H1 (cell line): ENCODE data around the gene KCNQ1. TPM values are rescaled to one million over a fixed set of nuclear protein-coding genes. Genes with fewer than 3 reads are reported as not detected.
A peak's percentile ranks its signal among the peaks of the same experiment; 100 is the strongest.

Experiments
- CTCF ChIA-PET: fragments of 300-600 bp; sonication (Branson Sonifier 250); formaldehyde crosslinking; loops from one replicate; lab custom pipeline; 2021; ENCODE audit not compliant: partially characterized antibody; lab: Charles Lee
- POLR2A ChIA-PET: fragments of 300-600 bp; sonication (Branson Sonifier 250); formaldehyde crosslinking; loops from one replicate; lab custom pipeline; 2021; ENCODE audit warnings: inconsistent platforms; ENCODE audit not compliant: partially characterized antibody; lab: Charles Lee
- DNase-seq, 2 experiments: peaks; one replicate each; pipeline versions ENCODE4 v3.0.0 to v3.0.0-alpha.2; 2010 to 2022; ENCODE audit warnings: low spot score in 2 of 2, low read depth in 1 of 2, mixed read lengths in 1 of 2
- FAIRE-seq: peaks from 2 replicates; lab custom pipeline; 2011; peaks lifted over from hg19 to GRCh38; lab: Jason Lieb, UNC
- H2AFZ ChIP-seq: 2 replicates; pipeline ENCODE4 v1.8.1; 2012; ENCODE audit warnings: low read length, inconsistent platforms
- H2AK5ac ChIP-seq: 2 replicates; pipeline ENCODE4 v1.6.1; 2013; ENCODE audit warnings: low read depth, low read length
- H2BK120ac ChIP-seq: replicated peaks from 2 replicates; pipeline ENCODE3; 2013; ENCODE audit warnings: low read depth, low read length, inconsistent platforms
- H2BK12ac ChIP-seq: 2 replicates; pipeline ENCODE4 v1.6.1; 2013; ENCODE audit warnings: low read depth, low read length
- H2BK15ac ChIP-seq: 2 replicates; pipeline ENCODE4 v1.6.1; 2013; ENCODE audit warnings: low read length
- H2BK20ac ChIP-seq: 2 replicates; pipeline ENCODE4 v1.6.1; 2013; ENCODE audit warnings: low read length
- H2BK5ac ChIP-seq: 2 replicates; pipeline ENCODE4 v1.6.1; 2013; ENCODE audit warnings: low read depth, low read length
- H3K14ac ChIP-seq: 2 replicates; pipeline ENCODE4 v1.6.1; 2013; ENCODE audit warnings: inconsistent platforms; ENCODE audit not compliant: insufficient read length
- H3K18ac ChIP-seq: 2 replicates; pipeline ENCODE4 v1.6.1; 2013; ENCODE audit warnings: low read length; ENCODE audit errors: extremely low read depth
- H3K23ac ChIP-seq: 2 replicates; pipeline ENCODE4 v1.6.1; 2013; ENCODE audit warnings: inconsistent platforms; ENCODE audit not compliant: insufficient read length
- H3K23me2 ChIP-seq: 2 replicates; pipeline ENCODE4 v1.6.1; 2013; ENCODE audit warnings: low read depth, low read length
- H3K27ac ChIP-seq: 2 replicates; pipeline ENCODE4 v1.6.1; 2011; ENCODE audit warnings: low read depth, low read length, inconsistent platforms
- H3K27me3 ChIP-seq, 4 experiments: replicated peaks in 1 of 4; 1 replicate in 1 of 4; 2 replicates in 3 of 4; pipeline versions ENCODE4 v1.6.1 to v1.8.1; 2011 to 2013; ENCODE audit warnings: low read length in 3 of 4, mild to moderate bottlenecking in 3 of 4, inconsistent platforms in 2 of 4, mixed read lengths in 2 of 4, moderate library complexity in 1 of 4; ENCODE audit not compliant: control insufficient read depth in 3 of 4, insufficient read depth in 3 of 4; ENCODE audit errors: extremely low read depth in 1 of 4
- H3K36me3 ChIP-seq, 4 experiments: 2 replicates each; pipeline versions ENCODE4 v1.6.1 to v1.8.1; 2011 to 2013; ENCODE audit warnings: mild to moderate bottlenecking in 4 of 4, low read length in 3 of 4, moderate library complexity in 2 of 4, control low read depth in 1 of 4, inconsistent platforms in 1 of 4; ENCODE audit not compliant: insufficient read depth in 4 of 4, control insufficient read depth in 2 of 4
- H3K4ac ChIP-seq: replicated peaks from 2 replicates; pipeline ENCODE3; 2013; ENCODE audit warnings: low read length, low read depth, mixed read lengths, inconsistent platforms; ENCODE audit not compliant: insufficient read length
- H3K4me1 ChIP-seq, 4 experiments: replicated peaks in 1 of 4; 1 replicate in 1 of 4; 2 replicates in 3 of 4; pipeline versions ENCODE4 v1.6.1 to v1.8.1; 2011 to 2013; ENCODE audit warnings: low read length in 3 of 4, inconsistent platforms in 2 of 4, mixed read lengths in 1 of 4; ENCODE audit not compliant: insufficient read depth in 4 of 4, control insufficient read depth in 3 of 4
- H3K4me2 ChIP-seq, 2 experiments: 2 replicates each; pipeline versions ENCODE4 v1.6.1 to v1.8.1; 2011 to 2013; ENCODE audit warnings: low read depth in 2 of 2, low read length in 2 of 2, control low read depth in 1 of 2, inconsistent platforms in 1 of 2, mild to moderate bottlenecking in 1 of 2; ENCODE audit not compliant: insufficient read depth in 1 of 2
- H3K4me3 ChIP-seq, 4 experiments: fragments of 200-600, 300-600 bp in 1 of 4; sonication (generic), shearing (Covaris generic), sonication (Bioruptor Twin) in 1 of 4; 2 replicates each; pipeline versions ENCODE4 v1.5.1 to v1.8.1; 2011 to 2016; ENCODE audit warnings: low read length in 4 of 4, low read depth in 3 of 4, control low read depth in 2 of 4, inconsistent platforms in 2 of 4, mild to moderate bottlenecking in 2 of 4, mixed read lengths in 1 of 4, moderate library complexity in 1 of 4; ENCODE audit not compliant: insufficient read depth in 2 of 4; ENCODE audit errors: extremely low read depth in 1 of 4
- H3K56ac ChIP-seq: replicated peaks from 2 replicates; pipeline ENCODE3; 2013; ENCODE audit warnings: low read depth, mild to moderate bottlenecking, mixed read lengths, low read length, inconsistent platforms; ENCODE audit not compliant: insufficient read length
- H3K79me1 ChIP-seq: 2 replicates; pipeline ENCODE4 v1.6.1; 2013; ENCODE audit warnings: low read depth, low read length, control low read depth
- H3K79me2 ChIP-seq, 2 experiments: 2 replicates each; pipeline versions ENCODE4 v1.6.1 to v1.8.1; 2012 to 2013; ENCODE audit warnings: low read length in 2 of 2, mild to moderate bottlenecking in 2 of 2, inconsistent platforms in 1 of 2; ENCODE audit not compliant: insufficient read depth in 2 of 2, control insufficient read depth in 1 of 2
- H3K9ac ChIP-seq, 4 experiments: replicated peaks in 1 of 4; 1 replicate in 1 of 4; 2 replicates in 3 of 4; pipeline versions ENCODE4 v1.6.1 to v1.8.1; 2011 to 2013; ENCODE audit warnings: low read depth in 3 of 4, low read length in 3 of 4, control low read depth in 2 of 4, mild to moderate bottlenecking in 2 of 4, moderate library complexity in 2 of 4, inconsistent platforms in 1 of 4; ENCODE audit errors: extremely low read depth in 1 of 4
- H3K9me3 ChIP-seq, 2 experiments: 2 replicates each; pipeline versions ENCODE4 v1.6.1 to v1.8.1; 2012 to 2013; ENCODE audit warnings: mild to moderate bottlenecking in 2 of 2, moderate library complexity in 2 of 2, control low read depth in 1 of 2, inconsistent platforms in 1 of 2, low read depth in 1 of 2, low read length in 1 of 2, mixed read lengths in 1 of 2; ENCODE audit not compliant: insufficient read depth in 2 of 2
- H4K20me1 ChIP-seq, 2 experiments: replicated peaks in 1 of 2; 2 replicates each; pipeline versions ENCODE3 to v1.8.1; 2011 to 2013; ENCODE audit warnings: inconsistent platforms in 2 of 2, low read length in 2 of 2, mild to moderate bottlenecking in 1 of 2; ENCODE audit not compliant: insufficient read depth in 2 of 2, control insufficient read depth in 1 of 2
- H4K5ac ChIP-seq: 2 replicates; pipeline ENCODE4 v1.6.1; 2013; ENCODE audit warnings: low read length, low read depth, mixed read lengths, inconsistent platforms; ENCODE audit not compliant: insufficient read length
- H4K8ac ChIP-seq: 2 replicates; pipeline ENCODE4 v1.8.0; 2013; ENCODE audit warnings: mild to moderate bottlenecking, moderate library complexity, low read length, inconsistent platforms; ENCODE audit not compliant: insufficient read depth; ENCODE audit errors: extremely low read depth
- H4K91ac ChIP-seq: replicated peaks from 2 replicates; pipeline ENCODE3; 2013; ENCODE audit warnings: low read length, mixed read lengths, inconsistent platforms; ENCODE audit not compliant: insufficient read length
- ASH2L ChIP-seq: fragments of 200-600, 300-600 bp; sonication (generic); IDR thresholded peaks from one replicate; pipeline ENCODE4 v1.7.1; 2017; ENCODE audit warnings: low read length
- E2F6 ChIP-seq: IDR thresholded peaks from 2 replicates; pipeline ENCODE4 v1.6.1; 2012; ENCODE audit warnings: inconsistent platforms
- FOSL1 ChIP-seq: IDR thresholded peaks from 2 replicates; pipeline ENCODE4 v1.6.1; 2011; ENCODE audit warnings: mild to moderate bottlenecking, low read depth, low read length, moderate library complexity; ENCODE audit not compliant: insufficient read depth
- GABPA ChIP-seq: IDR thresholded peaks from 2 replicates; pipeline ENCODE4 v1.6.1; 2011; ENCODE audit warnings: mild to moderate bottlenecking, low read length, moderate library complexity, borderline replicate concordance; ENCODE audit not compliant: insufficient read depth
- HDAC6 ChIP-seq: IDR thresholded peaks from one replicate; pipeline ENCODE4 v1.7.1; 2012; ENCODE audit warnings: low read depth, mild to moderate bottlenecking, inconsistent platforms, low read length, moderate library complexity
- NANOG ChIP-seq: IDR thresholded peaks from 2 replicates; pipeline ENCODE4 v1.6.1; 2011; ENCODE audit warnings: low read length, low read depth, mild to moderate bottlenecking, inconsistent platforms; ENCODE audit not compliant: insufficient read depth, poor library complexity, severe bottlenecking
- RFX5 ChIP-seq: IDR thresholded peaks from 2 replicates; pipeline ENCODE4 v1.6.1; 2011; ENCODE audit warnings: low read depth, low read length, improper control_type of control experiment, borderline replicate concordance
- RNF2 ChIP-seq: fragments of 200-900, 300-1000 bp; sonication (generic); IDR thresholded peaks from 2 replicates; pipeline ENCODE4 v1.7.1; 2016; ENCODE audit warnings: borderline replicate concordance, low read depth, mild to moderate bottlenecking, antibody characterized with exemption, low read length; ENCODE audit not compliant: poor library complexity, severe bottlenecking; ENCODE audit errors: missing control alignments
- SAP30 ChIP-seq: fragments of 300-600 bp; sonication (generic); IDR thresholded peaks from 2 replicates; pipeline ENCODE4 v1.7.1; 2012; ENCODE audit warnings: low read length, moderate library complexity, mild to moderate bottlenecking, inconsistent platforms; ENCODE audit not compliant: insufficient read depth, insufficient replicate concordance
- SIN3A ChIP-seq, 2 experiments: IDR thresholded peaks in 1 of 2; conservative IDR thresholded peaks in 1 of 2; 2 replicates each; pipeline ENCODE4 v1.6.1; 2011 to 2012; ENCODE audit warnings: low read length in 2 of 2, improper control_type of control experiment in 1 of 2, low read depth in 1 of 2, mild to moderate bottlenecking in 1 of 2
- SUZ12 ChIP-seq: fragments of 200-600 bp; sonication (generic); IDR thresholded peaks from 2 replicates; pipeline ENCODE4 v1.6.1; 2012; ENCODE audit warnings: mild to moderate bottlenecking, inconsistent platforms, low read length, moderate library complexity, mixed read lengths
- TBP ChIP-seq: IDR thresholded peaks from 2 replicates; pipeline ENCODE4 v1.6.1; 2011; ENCODE audit warnings: low read depth, low read length, improper control_type of control experiment
- WGBS, 2 experiments: shearing (Covaris generic) in 1 of 2; methylation state at CpG; one replicate each; pipeline versions ENCODE4 v1.1.6 to v1.1.7; 2013 to 2015; ENCODE audit warnings: low lambda C conversion rate in 2 of 2, mixed read lengths in 2 of 2, inconsistent platforms in 1 of 2, low coverage in 1 of 2, missing lambda C conversion rate in 1 of 2; ENCODE audit not compliant: insufficient replicate concordance in 2 of 2, insufficient coverage in 1 of 2, insufficient read length in 1 of 2; ENCODE audit errors: extremely low coverage in 1 of 2, missing lambda C conversion rate in 1 of 2; 5-methylcytosine and 5-hydroxymethylcytosine counted together
- polyA plus RNA-seq, 7 experiments: library from polyadenylated mRNA; depleted of rRNA in 3 of 7; stranded (reverse) in 5 of 7; unstranded in 2 of 7; fragments of >200 nt in 5 of 7; fragments of 200-250 nt in 2 of 7; gene quantifications; 1 replicate in 5 of 7; 2 replicates in 1 of 7; 4 replicates in 1 of 7; pipeline versions ENCODE4 v1.2.1 to v1.2.3, GENCODE V29; 2011 to 2013; ENCODE audit warnings: missing spikeins in 2 of 7, mixed read lengths in 2 of 7
- total RNA-seq: library from RNA; stranded (reverse); fragmentation: NEBNext Ultra II Directional; extraction: Animal tissue kit (Norgen Biotek cat#: 25700); gene quantifications from 2 replicates; pipeline ENCODE4 v1.2.1, GENCODE V29; 2021

The KCNQ1 gene
- total and polyA plus RNA-seq, 2 of the 8 experiments (the other 6 are each of a cell fraction or from before 2014, with no cell fraction given) = 1.9 to 2.0 TPM

GRCh38 chr11:2668876-2669275 is 224.1 kb downstream of the KCNQ1 start:
- peaks cover 0 to 4% (median 0%) of the 10 kb centered on the region in 4 experiments; a peak in 1 of 8 replicates for H3K36me3 ChIP-seq
- no peak overlapping the region for H2BK5ac ChIP-seq
- no peak overlapping the region for H3K9ac ChIP-seq
- no peak overlapping the region for H3K18ac ChIP-seq
- peaks cover 8 to 25% of the 10 kb centered on the region in 2 experiments for H4K20me1 ChIP-seq
- H2AK5ac ChIP-seq = no peak overlapping the region
- no peak overlapping the region for H3K56ac ChIP-seq
- H3K27ac ChIP-seq = no peak overlapping the region
- H3K79me2 ChIP-seq = no peaks in the 10 kb centered on the region; a peak in 2 of 4 replicates
- H3K4me3 ChIP-seq = no peak overlapping the region
- H2AFZ ChIP-seq = no peak overlapping the region
- no peak overlapping the region for H4K5ac ChIP-seq
- DNase-seq (peak in 1 of 2 experiments; percentile 20), FAIRE-seq (no peak)
- H4K91ac ChIP-seq = no peak overlapping the region
- no peaks in the 10 kb centered on the region for H3K23me2 ChIP-seq
- ChIA-PET POLR2A (interaction anchor here (0.9 to 1.5 kb wide), 4 partner anchors 15 to 39 kb away, joined by 3 read pairs; no protein-coding TSS in a partner anchor), CTCF (interaction anchor here (1.0 to 1.7 kb wide), 4 partner anchors 8 to 24 kb away, joined by 3 to 4 read pairs (median 4); no protein-coding TSS in a partner anchor)
- no peak overlapping the region for H3K4me2 ChIP-seq
- no peak overlapping the region for H3K23ac ChIP-seq
- 93% methylated on average over 5 of the region's 5 CpGs; no CpG with 5 or more reads in 1 of the 2 experiments for WGBS, 2 experiments
- no peak overlapping the region for H2BK20ac ChIP-seq
- no peak overlapping the region for H3K14ac ChIP-seq
- H2BK120ac ChIP-seq = no peak overlapping the region
- no peak overlapping the region for H3K4ac ChIP-seq
- no peak overlapping the region for H2BK15ac ChIP-seq
- H3K79me1 ChIP-seq = no peaks in the 10 kb centered on the region
- H4K8ac ChIP-seq = no peak overlapping the region
- H3K9me3 ChIP-seq = peaks cover 0 to 6% of the 10 kb centered on the region in 2 experiments; a peak in 1 of 4 replicates
- no peak overlapping the region for H2BK12ac ChIP-seq
- no peaks in the 10 kb centered on the region for H3K4me1 ChIP-seq
- H3K27me3 ChIP-seq = peaks cover 0 to 12% (median 0%) of the 10 kb centered on the region in 4 experiments; a peak in 4 of 7 replicates
- no peak for TF ChIP-seq SIN3A (conservative IDR thresholded peaks at IDR 0.05 in 1 of 2, IDR thresholded peaks at IDR 0.05 in 1 of 2; ENCODE audit: low read depth in 1 of 2, low read length in 2 of 2)
- no peak for TF ChIP-seq SAP30
- no peak for TF ChIP-seq SUZ12
- TF ChIP-seq GABPA = no peak
- TF ChIP-seq E2F6 = no peak
- TF ChIP-seq RNF2 = no peak
- TF ChIP-seq ASH2L = no peak
- no peak for TF ChIP-seq RFX5
- TF ChIP-seq FOSL1 = no peak
- TF ChIP-seq HDAC6 = no peak
- TF ChIP-seq TBP = no peak
- no peak for TF ChIP-seq NANOG
